GM18505 (cell line): ENCODE data around the gene RITA1.

Experiments used
- ATAC-seq: cut with Tn5 transposase; IDR thresholded peaks from one replicate; pipeline ENCODE4 v1.9.1; 2021; ENCODE audit not compliant: unreplicated experiment
- POLR2A ChIP-seq: IDR thresholded peaks from 4 replicates; pipeline ENCODE4 v1.6.1; 2011; ENCODE audit warnings: borderline replicate concordance; ENCODE audit not compliant: insufficient read depth, insufficient read length; ENCODE audit errors: extremely low read depth

The RITA1 gene

DNA sequence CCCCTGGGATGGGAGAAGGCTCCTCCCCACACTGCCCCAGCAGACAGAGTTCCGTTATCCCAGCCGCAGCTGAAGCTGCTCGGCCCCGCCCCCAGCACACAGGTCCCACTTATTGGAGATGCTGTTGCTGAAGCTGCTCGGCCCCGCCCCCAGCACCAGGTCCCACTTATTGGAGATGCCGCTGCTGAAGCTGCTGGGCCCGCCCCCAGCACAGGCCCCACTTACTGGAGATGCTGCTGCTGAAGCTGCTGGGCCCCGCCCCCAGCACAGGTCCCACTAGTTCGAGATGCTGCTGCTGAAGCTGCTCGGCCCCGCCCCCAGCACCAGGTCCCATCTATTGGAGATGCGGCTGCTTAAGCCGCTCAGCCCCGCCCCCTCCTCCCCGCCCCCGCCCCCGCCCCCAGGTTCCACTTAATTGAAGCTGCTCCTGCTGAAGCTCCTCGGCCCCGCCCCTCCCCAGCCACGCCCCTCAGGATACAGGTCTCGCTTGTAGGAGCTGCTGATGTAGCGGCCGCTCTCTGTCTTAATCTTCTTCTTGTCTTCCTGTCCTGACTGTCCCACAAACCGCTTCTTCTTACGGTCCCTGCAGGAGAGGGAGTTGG, 24.0 kb upstream of the RITA1 start:
- TF ChIP-seq POLR2A = no peak
- ATAC-seq = no peak

DNA sequence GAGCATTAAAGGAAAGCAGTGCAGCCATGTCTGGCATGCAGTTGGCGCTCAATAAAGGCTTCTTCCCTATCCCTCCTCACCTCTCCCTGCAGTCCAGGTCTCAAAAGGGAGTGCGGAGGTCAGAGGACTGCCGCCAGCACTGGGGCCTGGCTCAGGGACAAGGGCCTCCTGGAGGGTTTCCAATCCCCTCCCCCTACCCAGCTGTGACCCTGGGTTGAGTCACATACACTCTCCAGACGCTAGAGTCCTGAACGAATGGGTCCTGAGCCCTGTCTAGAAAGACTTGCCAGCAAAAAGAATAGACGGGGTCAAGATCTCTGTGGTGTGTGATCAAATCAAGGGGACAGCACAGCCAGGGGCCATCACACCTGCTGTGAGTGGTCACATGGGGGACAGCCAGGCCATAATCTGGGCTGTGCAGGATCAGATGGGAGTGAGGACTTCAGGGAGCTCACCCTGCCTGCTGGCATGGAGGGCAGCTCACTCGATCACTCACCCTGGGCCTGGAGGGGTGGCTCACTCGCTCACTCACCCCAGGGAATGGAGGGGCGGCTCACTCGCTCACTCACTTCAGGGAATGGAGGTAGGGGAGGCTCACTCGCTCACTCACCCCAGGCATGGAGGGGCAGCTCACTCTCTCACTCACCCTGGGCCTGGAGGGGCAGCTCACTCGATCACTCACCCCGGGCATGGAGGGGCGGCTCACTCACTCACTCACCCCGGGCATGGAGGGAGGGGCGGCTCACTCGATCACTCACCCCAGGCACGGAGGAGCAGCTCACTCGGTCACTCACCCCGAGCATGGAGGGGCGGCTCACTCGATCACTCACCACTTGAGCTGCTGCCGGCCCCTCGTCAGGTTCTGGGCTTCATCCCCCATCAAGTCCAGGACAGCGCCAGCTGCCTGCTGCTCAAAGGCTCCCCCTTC, 23.2 kb upstream of the RITA1 start:
- ATAC-seq = no peak
- TF ChIP-seq POLR2A = no peak

DNA sequence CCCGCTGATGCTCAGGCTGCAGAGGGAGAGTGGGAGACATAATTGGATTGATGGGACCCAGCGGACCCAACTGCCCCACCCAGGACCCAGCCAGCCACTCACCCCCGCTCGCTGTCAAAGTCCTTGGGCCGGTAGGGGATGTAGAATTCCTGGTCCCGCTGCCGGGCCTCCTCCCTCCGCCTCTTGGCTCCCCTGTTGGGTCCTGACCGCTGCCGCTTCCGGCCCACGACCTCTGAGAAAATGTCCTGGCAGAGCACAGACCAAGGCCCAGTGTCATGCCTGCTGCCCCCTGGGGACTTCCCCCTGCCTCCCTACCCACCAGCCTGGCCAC, 22.5 kb upstream of the RITA1 start:
- TF ChIP-seq POLR2A = no peak
- no peak for ATAC-seq

DNA sequence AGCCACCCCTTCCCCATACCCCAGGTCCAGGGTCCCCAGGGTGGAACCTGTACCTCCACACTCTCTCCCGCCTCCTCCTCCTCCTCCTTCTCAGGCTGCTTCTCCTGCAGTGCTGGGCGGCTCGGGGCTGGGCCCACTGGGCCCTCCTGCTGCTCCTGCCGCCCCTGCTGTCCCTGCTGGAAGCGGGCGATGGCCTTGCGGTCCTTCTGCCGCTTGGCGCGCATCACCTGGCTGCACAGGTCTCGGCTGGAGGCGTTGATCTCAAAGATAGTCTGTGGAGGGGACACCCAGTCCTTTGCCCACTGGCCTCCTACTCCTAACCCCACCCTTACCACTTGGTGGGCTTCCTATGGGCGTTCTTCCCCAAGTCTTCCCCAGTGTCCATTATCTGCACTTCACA, 21.5 kb upstream of the RITA1 start:
- no peak for ATAC-seq
- TF ChIP-seq POLR2A = no peak

DNA sequence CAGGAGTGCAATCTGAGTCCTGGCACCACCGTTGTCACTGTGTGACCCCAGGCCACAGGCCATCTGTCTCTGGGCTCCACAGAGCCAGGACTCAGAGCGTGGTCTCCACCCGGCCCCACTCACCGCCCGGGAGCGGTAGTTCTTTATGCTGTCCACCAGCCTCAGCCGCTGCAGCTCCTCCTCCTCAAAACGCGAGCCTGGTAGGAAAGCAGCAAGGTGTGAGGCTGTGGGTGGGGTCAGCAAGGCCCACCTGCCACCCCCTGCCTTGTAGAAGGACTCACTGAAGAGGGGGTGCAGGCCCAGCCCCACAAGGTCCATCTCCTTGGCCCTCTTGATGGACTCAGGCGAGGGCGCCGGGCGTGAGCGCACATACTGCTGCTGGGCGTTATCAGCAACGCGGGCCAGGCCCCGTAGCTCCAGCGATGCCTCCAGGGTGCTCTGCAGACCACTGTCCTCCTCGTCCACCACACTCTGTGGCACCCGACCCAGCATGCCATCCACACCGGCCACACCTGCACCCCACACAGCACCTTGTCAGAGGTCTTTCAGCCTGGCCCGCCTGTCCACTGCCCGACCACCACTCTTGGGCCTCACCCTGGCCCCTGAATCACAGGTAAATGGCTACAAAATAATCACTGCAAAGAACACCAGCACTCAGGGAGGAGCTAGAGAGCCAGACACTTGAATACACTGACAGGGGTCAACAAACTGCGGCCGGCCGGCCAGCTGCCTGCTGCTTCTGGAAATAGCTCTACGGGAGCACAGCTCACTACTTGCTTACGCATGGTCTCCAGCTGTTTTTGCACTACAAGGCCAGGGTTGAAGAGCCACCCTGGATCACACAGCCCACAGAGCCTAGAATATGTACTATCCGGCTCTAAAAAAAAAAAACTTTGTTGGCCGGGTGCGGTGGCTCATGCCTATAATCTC, 19.7 kb upstream of the RITA1 start:
- no peak for ATAC-seq
- TF ChIP-seq POLR2A = no peak

DNA sequence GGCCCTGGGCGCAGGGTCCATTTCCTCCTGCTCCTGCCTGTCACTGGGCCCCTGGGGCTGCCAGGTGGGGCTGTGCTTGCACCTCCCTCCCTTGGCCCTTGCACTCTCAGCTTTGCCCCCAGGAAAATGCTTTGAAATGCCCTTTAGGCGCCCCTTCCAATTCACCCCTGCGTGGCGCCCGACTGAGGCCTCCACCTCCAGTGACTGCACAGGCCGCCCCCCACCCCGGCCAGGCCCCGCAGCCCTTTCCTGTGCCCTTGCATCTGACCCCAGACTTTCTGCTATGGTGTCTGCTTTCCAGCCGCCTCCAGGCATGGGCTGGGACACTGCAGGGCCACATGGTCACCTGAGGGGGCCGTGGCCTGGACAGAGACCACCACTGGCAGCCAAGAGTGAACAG, 17.7 kb upstream of the RITA1 start:
- ATAC-seq = no peak
- no peak for TF ChIP-seq POLR2A

DNA sequence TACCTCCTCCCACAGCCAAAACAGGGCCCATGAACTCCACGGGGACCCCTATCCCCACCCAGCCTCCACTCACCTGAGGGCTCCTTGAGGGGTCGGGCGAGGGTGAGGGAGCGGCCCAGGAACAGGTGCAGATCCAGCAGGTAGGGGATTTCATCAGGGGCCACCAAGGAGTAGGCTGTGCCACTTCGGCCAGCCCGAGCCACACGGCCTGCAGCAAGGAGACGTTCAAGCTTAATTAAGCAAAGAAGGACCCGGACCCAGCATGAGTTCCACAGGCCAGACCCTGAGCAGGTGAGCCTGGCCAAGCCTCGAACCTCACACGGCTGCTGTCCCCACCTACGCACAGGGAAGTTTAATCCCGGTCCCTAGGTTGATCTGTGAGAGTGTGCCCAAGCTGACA, 15.8 kb upstream of the RITA1 start:
- TF ChIP-seq POLR2A = no peak
- no peak for ATAC-seq

DNA sequence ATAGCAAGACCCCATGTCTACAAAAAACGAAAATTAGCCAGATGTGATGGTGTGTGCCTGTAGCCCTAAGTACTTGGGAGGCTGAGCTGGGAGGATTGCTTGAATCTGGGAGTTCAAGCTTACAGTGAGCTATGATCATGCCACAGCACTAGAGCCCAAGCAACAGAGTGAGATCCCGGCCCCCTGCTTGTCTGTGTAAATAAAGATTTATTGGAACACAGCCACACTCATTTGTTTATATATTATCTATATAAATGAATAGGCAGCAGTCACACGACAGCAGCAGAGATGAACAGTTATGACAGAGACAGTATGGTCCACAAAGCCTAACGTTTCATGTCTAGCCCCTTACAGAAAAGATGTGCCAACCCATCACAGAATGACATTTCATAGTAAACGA, 15.1 kb upstream of the RITA1 start:
- TF ChIP-seq POLR2A = no peak
- ATAC-seq = no peak

DNA sequence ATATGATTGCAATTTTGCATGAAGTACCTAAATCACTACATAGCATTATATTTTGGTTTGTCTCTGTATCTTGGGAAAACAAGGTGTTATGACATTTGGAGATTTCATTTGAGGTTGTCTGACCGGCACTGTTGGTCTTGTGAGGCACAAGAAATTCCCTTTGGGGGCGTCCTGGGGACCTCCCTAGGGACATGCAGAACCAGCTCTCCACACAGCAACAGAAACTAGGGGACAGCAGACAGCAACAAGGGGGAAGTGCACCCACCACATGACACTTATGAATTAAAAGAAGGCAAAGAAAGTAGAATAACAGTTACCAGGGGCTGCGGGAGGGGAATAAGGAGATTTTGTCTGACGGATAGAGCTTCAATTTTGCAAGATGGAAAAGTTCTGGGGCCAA, 14.6 kb upstream of the RITA1 start:
- TF ChIP-seq POLR2A = no peak
- no peak for ATAC-seq

DNA sequence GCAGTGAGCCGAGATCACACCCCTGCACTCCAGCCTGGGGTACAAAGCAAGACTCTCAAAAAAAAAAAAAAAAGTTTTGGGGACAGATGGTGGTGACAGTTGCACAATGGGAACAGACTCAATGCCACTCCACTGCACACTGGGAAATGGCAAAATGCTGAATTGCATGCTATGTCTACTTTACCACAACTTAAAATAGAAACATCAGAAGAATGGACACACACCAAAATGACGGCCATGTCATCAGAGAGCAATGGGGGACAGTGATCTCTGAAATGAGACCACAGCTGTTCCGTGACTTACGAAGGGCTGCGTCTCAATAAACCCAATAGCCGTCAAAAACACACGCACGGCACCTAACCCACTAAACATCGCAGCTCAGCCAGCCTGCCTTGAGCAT, 14.0 kb upstream of the RITA1 start:
- no peak for TF ChIP-seq POLR2A
- no peak for ATAC-seq

DNA sequence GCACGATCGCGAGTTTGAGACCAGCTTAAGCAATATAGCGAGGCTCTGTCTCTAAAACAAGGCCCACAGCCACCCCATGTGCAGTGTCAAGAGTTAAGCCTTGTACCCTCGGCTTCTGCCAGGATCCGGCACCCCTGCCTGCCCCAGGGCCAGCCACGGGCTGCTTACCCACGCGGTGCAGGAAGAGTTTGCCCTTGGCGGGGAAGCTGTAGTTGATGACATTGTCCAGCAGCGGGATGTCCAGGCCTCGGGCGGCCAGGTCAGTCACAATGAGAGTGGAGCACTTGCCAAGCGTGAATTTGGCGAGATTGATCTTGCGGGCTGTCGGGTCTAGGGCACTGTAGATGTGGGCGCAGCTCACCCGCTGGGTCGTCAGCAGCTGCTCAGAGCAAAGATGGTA, 13.3 kb upstream of the RITA1 start:
- no peak for ATAC-seq
- TF ChIP-seq POLR2A = no peak

DNA sequence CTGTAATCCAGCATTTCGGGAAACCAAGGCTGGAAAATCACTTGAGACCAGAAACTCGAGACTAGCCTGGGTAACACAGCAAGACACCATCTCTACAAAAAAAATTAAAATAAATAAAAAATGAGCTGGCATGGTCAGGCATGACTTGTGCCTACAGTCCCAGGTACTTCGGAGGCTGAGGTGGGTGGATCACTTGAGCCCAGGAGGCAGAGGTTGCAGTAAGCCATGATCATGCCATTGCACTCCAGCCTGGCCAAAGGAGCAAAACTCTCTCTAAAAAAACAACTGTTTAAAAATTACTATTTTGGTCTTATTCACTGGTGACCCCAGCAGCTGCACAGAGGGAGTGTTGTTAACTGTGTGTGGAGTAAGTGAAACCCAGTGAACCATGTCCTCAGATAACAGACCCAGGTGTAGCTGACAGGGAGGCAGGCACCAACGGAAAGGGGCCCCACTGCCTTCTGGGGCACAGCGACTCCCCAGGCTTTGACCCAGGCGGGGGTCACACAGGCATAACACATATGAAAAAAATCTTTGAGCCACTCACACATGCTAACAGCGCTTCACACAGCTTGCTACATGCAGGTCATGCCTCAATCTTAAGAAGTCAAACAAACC, 12.3 kb upstream of the RITA1 start:
- no peak for ATAC-seq
- no peak for TF ChIP-seq POLR2A

DNA sequence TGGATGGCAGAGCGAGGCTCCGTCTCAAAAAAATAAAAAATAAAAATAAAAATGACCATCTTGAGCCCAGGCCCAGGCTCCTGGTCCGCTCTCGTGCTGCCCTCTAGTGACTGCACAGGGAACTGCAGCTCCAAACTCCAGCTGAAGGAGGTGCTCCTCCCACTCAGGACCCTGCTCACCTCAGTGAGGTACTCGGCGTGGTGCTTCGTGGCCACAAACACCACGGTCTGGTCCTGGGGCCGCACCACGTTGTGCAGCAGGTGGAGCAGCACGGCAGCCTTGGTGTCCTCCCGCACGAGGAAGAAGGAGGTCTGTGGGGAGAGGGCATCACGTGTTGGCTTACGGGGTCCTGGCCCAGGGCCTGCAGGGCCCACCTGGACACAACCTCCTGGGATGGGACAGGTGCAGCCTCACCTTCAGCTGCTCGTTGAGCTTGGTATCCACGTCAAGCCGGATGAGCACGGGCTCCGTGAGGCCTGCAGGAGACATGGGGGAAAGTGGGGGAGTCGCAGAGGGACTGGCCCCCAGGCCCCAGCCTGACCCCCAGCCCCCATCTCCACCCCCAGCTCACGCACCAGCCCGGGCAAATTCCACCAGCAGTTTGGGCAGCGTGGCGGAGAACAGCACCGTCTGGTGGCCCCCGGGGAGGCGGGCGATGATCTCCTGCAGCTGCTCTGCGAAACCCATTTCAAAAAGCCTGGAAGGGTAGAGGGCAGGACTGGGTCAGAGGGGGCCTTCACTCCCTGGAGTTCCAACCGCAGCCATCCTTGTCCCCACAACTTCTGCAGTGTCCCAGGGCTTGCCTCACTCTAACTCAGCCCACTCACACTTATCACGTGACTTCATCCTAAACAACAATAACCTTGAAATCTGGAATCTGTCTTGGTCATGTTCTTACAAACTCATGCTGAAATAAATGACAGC, 10.8 kb upstream of the RITA1 start:
- no peak for TF ChIP-seq POLR2A
- no peak for ATAC-seq

DNA sequence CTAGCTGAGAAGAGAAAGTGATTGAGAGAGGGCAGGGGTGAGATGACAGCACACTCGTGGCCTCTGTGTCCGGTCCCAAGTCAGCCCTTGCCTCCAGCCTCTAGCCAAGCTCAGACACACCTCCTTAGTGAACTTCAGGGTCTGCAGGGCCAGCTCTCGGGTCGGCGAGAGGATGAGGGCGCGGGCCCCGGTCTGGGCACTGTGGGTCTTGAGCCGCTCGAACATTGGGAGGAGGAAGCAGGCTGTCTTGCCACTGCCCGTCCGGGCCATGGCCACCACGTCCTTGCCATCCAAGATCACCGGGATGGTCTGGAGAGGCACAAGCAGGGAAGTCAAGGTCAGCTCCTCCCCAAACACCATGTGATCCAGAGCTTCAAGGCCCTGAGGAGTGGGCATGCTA, 6.5 kb upstream of the RITA1 start:
- ATAC-seq = no peak
- no peak for TF ChIP-seq POLR2A
